Neural cell (in vitro differentiated cells): Measurements from ENCODE around the gene MAPK4.
A peak's percentile ranks its signal among the peaks of the same experiment; 100 is the strongest.

Experiments used
- CTCF ChIP-seq: fragments of 450-650 bp; IDR thresholded peaks from 2 replicates; pipeline ENCODE4 v1.5.1; 2014; ENCODE audit warnings: antibody characterized with exemption, mild to moderate bottlenecking, moderate library complexity; ENCODE audit not compliant: poor library complexity, severe bottlenecking
- MXI1 ChIP-seq: fragments of 450-650 bp; conservative IDR thresholded peaks from 2 replicates; pipeline ENCODE4 v1.6.1; 2014; ENCODE audit warnings: antibody characterized with exemption, mild to moderate bottlenecking; ENCODE audit not compliant: poor library complexity, severe bottlenecking
- POLR2AphosphoS5 ChIP-seq: IDR thresholded peaks from 2 replicates; pipeline ENCODE4 v1.6.1; 2012
- RAD21 ChIP-seq: fragments of 450-650 bp; conservative IDR thresholded peaks from 2 replicates; pipeline ENCODE4 v1.6.1; 2014; ENCODE audit warnings: antibody characterized with exemption, mild to moderate bottlenecking, moderate library complexity
- REST ChIP-seq: IDR thresholded peaks from 2 replicates; pipeline ENCODE4 v1.6.1; 2012; ENCODE audit warnings: borderline replicate concordance

DNA sequence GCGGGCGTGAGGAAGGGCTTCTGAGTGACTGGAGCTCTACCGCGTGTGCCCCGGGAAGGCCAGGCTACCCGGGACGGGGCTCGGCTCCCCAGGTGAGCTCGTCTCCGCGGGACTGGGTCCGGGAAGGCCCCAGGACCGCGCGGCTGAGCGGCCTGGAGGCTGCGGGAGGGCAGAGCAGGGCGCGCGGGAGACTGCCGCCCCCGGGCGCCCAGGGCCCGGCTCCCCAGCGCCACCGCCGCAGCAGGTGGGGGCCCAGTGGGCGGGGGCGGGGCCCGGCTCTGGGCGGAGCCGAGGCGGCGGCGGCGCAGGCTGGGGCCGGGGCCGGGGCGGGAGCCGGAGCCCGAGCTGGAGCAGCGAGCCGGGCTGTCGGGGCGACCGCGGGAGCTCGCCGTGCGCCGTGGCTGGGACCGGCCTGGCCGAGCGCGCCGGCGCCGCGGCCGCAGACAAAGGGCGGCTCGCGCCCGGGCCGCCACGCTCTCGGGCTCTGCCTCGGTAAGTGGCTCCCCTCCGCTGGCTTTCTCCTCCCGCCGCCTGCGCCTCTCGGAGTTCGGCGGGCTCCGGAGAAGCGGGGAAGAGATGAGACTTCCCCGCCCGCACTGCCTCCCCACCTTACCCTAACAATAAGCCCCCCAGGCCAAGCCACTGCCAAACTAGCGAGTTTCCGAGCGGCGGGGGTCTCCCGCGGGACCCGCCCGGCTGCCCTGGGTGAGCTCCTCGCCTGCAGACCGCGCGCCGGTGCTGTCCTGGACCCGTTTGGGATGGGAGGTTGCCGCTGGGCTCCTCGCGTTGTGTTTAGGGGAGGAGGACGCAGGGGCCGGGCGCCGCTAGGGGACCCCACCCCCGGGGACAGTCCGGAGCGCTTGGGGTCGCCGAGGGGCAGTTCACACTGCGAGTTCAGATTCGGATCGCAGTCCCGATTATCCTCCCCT, at the start of gene MAPK4:
- TF ChIP-seq CTCF (no peak), MXI1 (peak; percentile 41), REST (no peak), RAD21 (no peak), POLR2AphosphoS5 (peak; percentile 39)
